Activated CD4-positive, alpha-beta T cell treated with anti-CD3 and anti-CD28 coated beads, Interleukin-2, amount 10 ng/mL, durations not matched to agents 7 days and 5 days (primary cell): ENCODE data around the gene ATRNL1. TPM values are rescaled to one million over a fixed set of nuclear protein-coding genes. Genes with fewer than 3 reads are reported as not detected.
"Not testable (repeated sequence)": the region's sequence is repeated elsewhere in the genome, so short reads cannot be mapped to it uniquely, and the experiment has no call there.

Source experiments
- CTCF ChIA-PET: fragments of 350-600 bp; sonication (Branson Sonifier 250); formaldehyde crosslinking; loops from one replicate; lab custom pipeline; 2021; ENCODE audit warnings: antibody characterized with exemption; lab: Charles Lee
- POLR2A ChIA-PET: fragments of 350-600 bp; sonication (Branson Sonifier 250); formaldehyde crosslinking; loops from one replicate; lab custom pipeline; 2021; ENCODE audit warnings: antibody characterized with exemption; lab: Charles Lee
- DNase-seq: peaks from one replicate; pipeline ENCODE4 v3.0.0-alpha.2; 2020
- H3K27ac Mint-ChIP-seq: one replicate; pipeline ENCODE4 v1.8.0; 2021; ENCODE audit warnings: mild to moderate bottlenecking, moderate library complexity, mixed read lengths
- H3K27me3 Mint-ChIP-seq: one replicate; pipeline ENCODE4 v1.8.0; 2021; ENCODE audit warnings: mixed read lengths
- H3K36me3 Mint-ChIP-seq: one replicate; pipeline ENCODE4 v1.8.0; 2021; ENCODE audit warnings: low read depth, mixed read lengths
- H3K4me1 Mint-ChIP-seq: one replicate; pipeline ENCODE4 v1.8.0; 2021; ENCODE audit warnings: mixed read lengths
- H3K4me3 Mint-ChIP-seq: one replicate; pipeline ENCODE4 v1.8.0; 2021; ENCODE audit warnings: mild to moderate bottlenecking, moderate library complexity, mixed read lengths
- H3K9me3 Mint-ChIP-seq: one replicate; pipeline ENCODE4 v1.8.0; 2021; ENCODE audit warnings: mixed read lengths
- total RNA-seq, 2 experiments: library from RNA; stranded (reverse); gene quantifications; one replicate each; pipeline ENCODE4 v1.2.3, GENCODE V29; 2021

The ATRNL1 gene
- total RNA-seq, 2 experiments from 2014 or later = 0.12 to 0.22 TPM

DNA sequence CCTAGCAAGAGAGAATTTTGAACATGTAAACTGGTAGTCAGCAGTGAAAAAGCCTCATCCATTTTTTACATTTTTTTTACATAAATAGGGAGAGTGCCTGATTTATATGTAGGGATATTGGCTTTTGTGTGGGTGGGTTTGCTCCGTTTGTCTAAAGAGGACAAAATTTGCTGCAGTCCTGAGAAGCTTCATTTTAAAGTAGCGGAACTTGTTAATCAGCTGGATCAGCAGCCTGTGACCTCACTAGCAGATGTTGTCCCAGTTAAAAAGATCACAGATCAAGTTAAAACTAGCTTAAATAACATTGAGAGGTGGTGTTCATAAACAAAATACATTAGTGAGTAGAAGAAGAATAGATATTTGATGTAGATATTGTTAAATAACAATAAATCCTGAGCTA, 2.6 kb downstream of the ATRNL1 start:
- no peaks in the 10 kb centered on the region for H3K36me3 Mint-ChIP-seq
- CTCF ChIA-PET = interaction anchor here (0.6 kb wide), 1 partner anchor 174 kb away, joined by 3 read pairs; no protein-coding TSS in a partner anchor
- H3K4me1 Mint-ChIP-seq = peaks cover 10% of the 10 kb centered on the region
- no peak overlapping the region for H3K27ac Mint-ChIP-seq
- H3K9me3 Mint-ChIP-seq = no peaks in the 10 kb centered on the region
- peaks cover 51% of the 10 kb centered on the region for H3K27me3 Mint-ChIP-seq
- POLR2A ChIA-PET = no interaction called here
- no peak for DNase-seq
- no peak overlapping the region for H3K4me3 Mint-ChIP-seq

DNA sequence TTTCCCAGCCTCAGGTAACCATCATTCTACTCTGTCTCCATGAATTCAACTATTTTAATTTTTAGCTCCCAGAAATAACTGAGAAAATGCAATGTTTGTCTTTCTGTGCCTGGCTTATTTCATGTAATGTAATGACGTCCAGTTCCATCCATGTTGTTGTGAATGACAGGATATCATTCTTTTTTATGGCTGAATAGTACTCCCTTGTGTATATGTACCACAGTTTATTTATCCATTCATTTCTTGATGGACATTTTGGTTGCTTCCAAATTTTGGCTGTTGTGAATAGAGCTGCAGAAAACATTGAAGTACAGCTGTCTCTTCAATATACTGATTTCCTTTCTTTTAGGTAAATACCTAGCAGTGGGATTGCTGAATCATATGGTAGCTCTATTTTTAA, 10.5 kb downstream of the ATRNL1 start:
- peaks cover 16% of the 10 kb centered on the region for H3K9me3 Mint-ChIP-seq
- POLR2A ChIA-PET = no interaction called here

DNA sequence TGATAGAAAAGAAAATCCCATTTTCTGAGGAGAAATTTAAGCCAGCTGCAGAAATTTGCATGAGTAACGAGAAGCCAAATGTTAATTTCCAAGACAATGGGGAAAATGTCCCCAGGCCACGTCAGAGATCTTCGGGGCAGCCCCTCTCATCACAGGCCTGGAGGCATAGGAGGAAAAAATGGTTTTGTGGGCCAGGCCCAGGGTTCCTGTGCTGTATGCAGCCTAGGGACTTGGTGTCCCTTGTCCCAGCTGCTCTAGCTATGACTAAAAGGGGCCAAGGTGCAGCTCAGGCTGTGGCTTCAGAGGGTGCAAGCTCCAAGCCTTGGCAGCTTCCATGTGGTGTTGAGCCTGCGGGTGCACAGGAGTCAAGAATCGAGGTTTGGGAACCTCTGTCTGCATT, 12.2 kb downstream of the ATRNL1 start:
- DNase-seq, POLR2A ChIA-PET, CTCF ChIA-PET, H3K27ac Mint-ChIP-seq, H3K36me3 Mint-ChIP-seq, H3K4me1 Mint-ChIP-seq, H3K4me3 Mint-ChIP-seq: not testable (repeated sequence)
- Mint-ChIP-seq H3K9me3 (peaks cover 16% of the 10 kb centered on the region), H3K27me3 (peaks cover 15% of the 10 kb centered on the region)

More for the DNA sequence above, 10.5 kb downstream of the ATRNL1 start:
- no peak for DNase-seq
- H3K4me1 Mint-ChIP-seq = no peaks in the 10 kb centered on the region
- CTCF ChIA-PET = no interaction called here
- no peak overlapping the region for H3K4me3 Mint-ChIP-seq
- no peak overlapping the region for H3K27ac Mint-ChIP-seq
- H3K36me3 Mint-ChIP-seq = no peaks in the 10 kb centered on the region
- H3K27me3 Mint-ChIP-seq = peaks cover 13% of the 10 kb centered on the region

DNA sequence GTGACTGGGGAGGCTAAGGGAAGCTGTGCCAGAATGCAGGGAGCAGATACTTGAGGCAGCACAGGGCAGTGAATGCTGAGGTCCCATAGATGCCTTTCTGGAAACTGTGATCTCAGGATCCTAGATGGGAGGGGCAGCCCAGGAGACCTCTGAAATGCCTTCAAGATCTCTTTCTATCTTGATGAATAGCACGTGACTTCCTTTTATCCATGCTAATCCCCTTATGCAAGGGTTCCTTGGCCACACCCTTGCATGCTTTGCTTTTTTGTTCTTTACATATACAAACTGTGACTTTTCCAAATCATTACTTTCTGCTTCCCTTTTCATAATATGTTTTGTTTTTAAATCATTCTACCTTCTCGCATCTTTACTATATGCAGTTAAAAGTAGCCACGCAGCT, 14.7 kb downstream of the ATRNL1 start:
- DNase-seq = no peak
- H3K36me3 Mint-ChIP-seq = no peaks in the 10 kb centered on the region
- peaks cover 11% of the 10 kb centered on the region for H3K27me3 Mint-ChIP-seq
- H3K9me3 Mint-ChIP-seq = peaks cover 16% of the 10 kb centered on the region
- H3K4me3 Mint-ChIP-seq = no peak overlapping the region
- CTCF ChIA-PET = no interaction called here
- no peaks in the 10 kb centered on the region for H3K4me1 Mint-ChIP-seq
- POLR2A ChIA-PET = no interaction called here
- H3K27ac Mint-ChIP-seq = no peak overlapping the region

DNA sequence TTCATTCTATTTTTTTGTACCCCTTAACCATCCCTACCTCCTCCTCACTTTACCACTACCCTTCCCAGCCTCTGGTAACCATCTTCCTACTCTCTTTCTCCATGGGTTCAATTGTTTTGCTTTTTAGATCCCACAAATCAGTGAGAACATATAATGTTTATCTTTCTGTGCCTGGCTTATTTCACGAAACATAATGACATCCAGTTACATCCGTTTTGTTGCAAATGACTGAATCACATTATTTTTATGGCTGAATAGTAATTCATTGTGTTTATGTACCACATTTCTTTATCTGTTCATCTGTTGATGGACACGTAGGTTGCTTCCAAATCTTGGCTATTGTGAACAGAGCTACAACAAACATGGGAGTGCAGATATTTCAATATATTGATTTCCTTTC, 24.1 kb downstream of the ATRNL1 start:
- Mint-ChIP-seq H3K27ac (no peak overlapping the region), H3K27me3 (peaks cover 19% of the 10 kb centered on the region), H3K9me3 (no peaks in the 10 kb centered on the region), H3K4me1 (no peaks in the 10 kb centered on the region), H3K36me3 (no peaks in the 10 kb centered on the region), H3K4me3 (no peak overlapping the region)
- no peak for DNase-seq
- ChIA-PET CTCF (no interaction called here), POLR2A (no interaction called here)

DNA sequence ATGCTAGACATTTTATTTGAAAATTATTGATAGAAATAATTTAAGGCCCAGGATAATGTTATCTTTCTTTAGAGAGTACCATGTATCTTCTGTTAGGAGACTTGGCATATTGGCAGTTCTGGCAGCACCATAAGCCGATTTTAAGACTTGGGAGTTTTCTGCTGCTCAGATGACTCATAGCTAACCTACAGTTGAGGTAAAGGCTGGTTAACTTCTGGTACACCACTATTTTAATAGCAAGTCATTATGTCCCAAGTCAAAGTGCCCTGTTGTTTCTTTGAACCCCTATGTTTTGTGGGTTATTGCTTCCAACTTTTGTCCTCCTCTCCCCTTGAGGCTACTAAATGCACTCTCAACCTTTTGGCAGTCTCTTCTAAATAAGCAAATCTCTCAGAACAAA, 25.2 kb downstream of the ATRNL1 start:
- H3K27me3 Mint-ChIP-seq = peaks cover 13% of the 10 kb centered on the region
- no peaks in the 10 kb centered on the region for H3K36me3 Mint-ChIP-seq
- H3K4me3 Mint-ChIP-seq = no peak overlapping the region
- DNase-seq = no peak
- no peaks in the 10 kb centered on the region for H3K4me1 Mint-ChIP-seq
- no peak overlapping the region for H3K27ac Mint-ChIP-seq
- no peaks in the 10 kb centered on the region for H3K9me3 Mint-ChIP-seq
- ChIA-PET POLR2A (no interaction called here), CTCF (no interaction called here)

DNA sequence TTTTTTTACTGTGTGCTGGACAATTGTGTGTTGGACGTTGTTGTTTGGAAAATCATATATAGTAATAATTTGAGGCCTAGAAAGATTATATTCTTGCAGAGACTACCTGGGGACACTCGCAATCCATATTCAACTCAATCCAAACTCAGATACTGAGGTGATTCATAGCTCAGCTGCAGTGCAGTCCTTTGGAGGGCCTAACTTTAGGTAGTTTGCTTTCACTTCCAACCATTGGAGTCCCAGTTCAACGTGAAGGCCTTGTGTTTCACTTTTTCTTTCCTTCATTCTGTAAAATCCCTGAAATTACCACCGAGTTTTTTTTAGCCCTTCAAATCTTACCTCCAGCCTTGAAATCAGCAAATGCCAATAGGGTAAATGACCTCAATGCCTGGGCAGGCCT, 32.3 kb downstream of the ATRNL1 start:
- no peak overlapping the region for H3K27ac Mint-ChIP-seq
- CTCF ChIA-PET = interaction anchor here (0.6 kb wide), 1 partner anchor 1586 kb away, joined by 3 read pairs; no protein-coding TSS in a partner anchor
- no peak for DNase-seq
- H3K4me3 Mint-ChIP-seq = no peak overlapping the region
- no peaks in the 10 kb centered on the region for H3K36me3 Mint-ChIP-seq
- POLR2A ChIA-PET = no interaction called here
- H3K4me1 Mint-ChIP-seq = no peaks in the 10 kb centered on the region
- H3K9me3 Mint-ChIP-seq = no peaks in the 10 kb centered on the region
- no peaks in the 10 kb centered on the region for H3K27me3 Mint-ChIP-seq

DNA sequence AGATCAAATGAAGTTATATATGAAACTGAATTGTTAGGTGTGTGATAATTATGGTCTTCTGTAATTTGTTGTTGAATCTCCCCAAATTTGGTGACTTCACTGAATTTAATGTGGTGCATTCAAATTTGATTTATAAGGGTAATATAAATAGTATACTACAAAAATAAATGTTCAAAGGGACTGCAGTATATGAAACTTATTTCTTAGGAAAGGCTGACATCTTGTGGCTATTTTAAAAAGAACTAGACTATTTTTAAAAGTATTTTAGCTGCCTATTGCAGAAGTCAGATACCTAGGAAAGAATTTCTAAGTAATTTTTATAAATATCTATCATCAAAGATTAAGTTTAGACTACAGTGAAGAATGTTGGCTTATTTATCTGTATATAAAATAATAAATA, 36.6 kb downstream of the ATRNL1 start:
- Mint-ChIP-seq H3K27ac (no peak overlapping the region), H3K9me3 (no peaks in the 10 kb centered on the region), H3K36me3 (no peaks in the 10 kb centered on the region), H3K27me3 (no peaks in the 10 kb centered on the region), H3K4me3 (no peak overlapping the region), H3K4me1 (no peaks in the 10 kb centered on the region)
- ChIA-PET POLR2A (no interaction called here), CTCF (interaction anchor here (0.7 to 1.2 kb wide), 2 partner anchors 9 to 257 kb away, joined by 3 read pairs; no protein-coding TSS in a partner anchor)
- DNase-seq = no peak

DNA sequence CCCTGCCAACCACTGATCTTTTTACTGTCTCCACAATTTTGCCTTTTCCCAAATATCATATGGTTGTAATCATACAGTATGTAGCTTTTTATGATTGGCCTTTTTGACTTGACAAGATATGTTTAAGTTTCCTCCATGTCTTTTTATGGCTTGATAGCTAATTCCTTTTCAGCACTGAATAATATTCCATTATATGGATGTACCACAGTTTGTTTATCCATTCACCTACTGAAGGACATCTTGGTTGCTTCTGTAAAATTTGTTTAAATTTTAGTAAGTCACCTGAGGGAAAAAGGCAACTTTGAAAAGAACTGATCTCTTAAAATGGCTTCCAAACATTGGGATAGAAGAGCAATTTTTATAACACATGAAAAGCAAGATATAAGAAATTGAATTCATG, 43.5 kb downstream of the ATRNL1 start:
- ChIA-PET POLR2A (interaction anchor here (0.6 kb wide), 1 partner anchor 231 kb away, joined by 4 read pairs; no protein-coding TSS in a partner anchor), CTCF (interaction anchor here (0.6 kb wide), 1 partner anchor 1305 kb away, joined by 3 read pairs; no protein-coding TSS in a partner anchor)
- Mint-ChIP-seq H3K27me3 (no peaks in the 10 kb centered on the region), H3K4me1 (no peaks in the 10 kb centered on the region), H3K4me3 (no peak overlapping the region), H3K36me3 (no peaks in the 10 kb centered on the region), H3K27ac (no peak overlapping the region), H3K9me3 (no peaks in the 10 kb centered on the region)
- no peak for DNase-seq

DNA sequence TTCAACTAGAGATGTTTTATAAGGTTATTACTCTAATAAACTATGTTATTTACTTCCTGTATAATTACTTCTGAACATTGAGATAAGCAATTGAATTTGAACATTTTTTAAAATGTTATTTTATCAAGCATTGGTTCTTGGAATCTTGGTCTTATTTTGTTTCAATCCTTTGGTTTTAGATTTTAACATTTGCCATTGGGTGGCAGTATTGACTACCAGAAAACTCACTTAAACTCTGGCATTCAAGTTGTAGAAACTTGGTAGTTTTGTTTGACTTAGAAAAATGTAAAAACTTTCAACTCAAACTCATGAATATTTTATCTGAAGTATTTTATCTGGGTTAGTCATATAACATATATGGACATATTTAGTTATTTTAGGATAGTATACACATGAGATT, 48.1 kb downstream of the ATRNL1 start:
- H3K27ac Mint-ChIP-seq = no peak overlapping the region
- H3K36me3 Mint-ChIP-seq = no peaks in the 10 kb centered on the region
- H3K9me3 Mint-ChIP-seq = no peaks in the 10 kb centered on the region
- ChIA-PET POLR2A (no interaction called here), CTCF (no interaction called here)
- H3K27me3 Mint-ChIP-seq = peaks cover 4% of the 10 kb centered on the region
- no peaks in the 10 kb centered on the region for H3K4me1 Mint-ChIP-seq
- no peak overlapping the region for H3K4me3 Mint-ChIP-seq
- DNase-seq = no peak

DNA sequence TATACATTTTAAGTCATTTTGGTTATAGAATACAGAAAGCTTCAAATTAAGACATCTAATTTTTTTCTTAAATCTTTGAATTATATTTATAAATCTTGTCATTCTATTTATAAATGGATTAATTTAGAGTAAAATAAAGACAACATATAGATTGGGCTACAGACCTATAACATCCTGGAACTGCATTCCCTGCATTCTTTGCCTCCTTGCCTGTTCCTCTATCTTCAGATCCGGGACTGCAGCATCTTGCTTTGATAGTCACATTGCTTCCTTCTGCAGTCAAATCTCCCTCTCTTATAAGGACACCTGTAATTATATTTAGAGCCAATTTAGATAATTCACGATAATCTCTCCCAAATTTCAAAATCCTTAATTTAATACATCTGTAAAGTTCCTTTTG, 64.2 kb downstream of the ATRNL1 start:
- Mint-ChIP-seq H3K36me3 (no peaks in the 10 kb centered on the region), H3K4me1 (no peaks in the 10 kb centered on the region), H3K9me3 (no peaks in the 10 kb centered on the region), H3K27ac (no peak overlapping the region), H3K27me3 (peaks cover 6% of the 10 kb centered on the region), H3K4me3 (no peak overlapping the region)
- DNase-seq = no peak
- CTCF ChIA-PET = no interaction called here
- POLR2A ChIA-PET = no interaction called here

DNA sequence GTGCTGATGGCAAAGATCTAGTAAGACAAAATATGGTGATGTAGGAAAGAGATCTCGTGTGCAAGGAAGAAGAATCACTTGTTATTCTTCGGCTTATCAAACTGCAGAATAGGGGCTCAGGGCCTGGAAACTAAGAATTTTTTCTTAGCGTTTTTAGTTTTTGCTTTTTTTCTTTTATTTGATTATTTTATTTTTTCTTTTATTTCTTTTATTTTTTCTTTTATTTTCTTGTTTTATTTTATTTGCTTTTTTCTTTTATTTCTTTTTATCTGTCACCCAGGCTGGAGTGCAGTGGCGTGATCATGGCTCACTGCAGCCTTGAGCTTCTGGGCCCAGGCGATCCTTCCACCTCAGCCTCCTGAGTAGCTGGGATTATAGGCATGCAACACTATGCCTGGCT, 70.0 kb downstream of the ATRNL1 start:
- ChIA-PET POLR2A (no interaction called here), CTCF (no interaction called here)
- Mint-ChIP-seq H3K36me3 (no peaks in the 10 kb centered on the region), H3K27me3 (peaks cover 2% of the 10 kb centered on the region), H3K27ac (no peak overlapping the region), H3K9me3 (no peaks in the 10 kb centered on the region), H3K4me3 (no peak overlapping the region), H3K4me1 (no peaks in the 10 kb centered on the region)
- DNase-seq = no peak

DNA sequence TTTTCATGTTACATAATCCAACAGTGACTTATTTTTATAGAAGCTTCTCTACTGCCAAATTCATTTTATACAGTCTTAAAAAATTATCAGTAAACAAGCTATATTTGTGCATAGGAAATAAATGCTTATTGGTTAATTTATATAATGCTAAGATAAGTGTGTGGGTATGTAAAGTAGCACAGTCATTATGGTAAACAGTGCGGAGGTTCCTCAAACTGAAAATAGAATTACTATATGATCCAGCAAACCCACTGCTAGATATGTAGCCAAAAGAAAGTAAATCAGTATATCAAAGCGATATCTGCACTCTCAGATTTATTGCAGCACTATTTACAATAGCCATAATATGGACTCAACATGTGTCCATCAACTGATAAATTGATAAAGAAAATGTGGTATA, 71.1 kb downstream of the ATRNL1 start:
- CTCF ChIA-PET = no interaction called here
- DNase-seq = no peak
- POLR2A ChIA-PET = no interaction called here
- H3K36me3 Mint-ChIP-seq = no peaks in the 10 kb centered on the region
- no peak overlapping the region for H3K4me3 Mint-ChIP-seq
- H3K9me3 Mint-ChIP-seq = no peaks in the 10 kb centered on the region
- peaks cover 2% of the 10 kb centered on the region for H3K27me3 Mint-ChIP-seq
- H3K27ac Mint-ChIP-seq = no peak overlapping the region
- H3K4me1 Mint-ChIP-seq = no peaks in the 10 kb centered on the region

DNA sequence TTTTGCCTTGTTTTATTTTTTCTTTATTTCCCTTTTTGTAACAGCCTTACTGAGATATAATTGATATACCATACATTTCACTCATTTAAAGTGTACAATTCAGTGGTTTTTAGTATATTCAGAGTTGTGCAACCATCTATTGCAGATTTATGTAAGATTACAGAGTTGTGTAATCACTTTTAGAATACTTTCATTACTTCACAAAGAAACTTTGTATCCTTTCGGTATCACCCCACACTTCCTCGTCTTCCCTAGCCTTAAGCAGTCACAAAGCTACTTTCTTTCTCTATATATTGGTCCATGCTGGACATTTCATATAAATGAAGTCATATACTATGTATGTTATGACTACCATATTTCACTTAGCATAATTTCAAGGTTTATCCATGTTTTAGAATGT, 74.6 kb downstream of the ATRNL1 start:
- Mint-ChIP-seq H3K27me3 (peaks cover 2% of the 10 kb centered on the region), H3K27ac (no peak overlapping the region), H3K9me3 (no peaks in the 10 kb centered on the region), H3K4me3 (no peak overlapping the region), H3K4me1 (no peaks in the 10 kb centered on the region), H3K36me3 (no peaks in the 10 kb centered on the region)
- ChIA-PET POLR2A (no interaction called here), CTCF (no interaction called here)
- DNase-seq = no peak
